GM19193 (cell line): ENCODE data around the gene KRTAP1-1.
"Not testable (repeated sequence)": the region's sequence is repeated elsewhere in the genome, so short reads cannot be mapped to it uniquely, and the experiment has no call there.

ENCODE experiments used
- POLR2A ChIP-seq: IDR thresholded peaks from 4 replicates; pipeline ENCODE4 v1.6.1; 2011; ENCODE audit not compliant: insufficient read depth, insufficient read length; ENCODE audit errors: extremely low read depth

The KRTAP1-1 gene

GRCh38 chr17:41057547-41057946 is 16.3 kb upstream of the KRTAP1-1 start:
- TF ChIP-seq POLR2A: no peak

- TF ChIP-seq POLR2A: not testable (repeated sequence)
Measured at GRCh38 chr17:41055130-41055529, 13.9 kb upstream of the KRTAP1-1 start, which contains the start of gene KRTAP2-2. KRTAP2-2 (minus strand) TSS chr17:41055230; CDS start chr17:41055211, 19 bp downstream.

- TF ChIP-seq POLR2A: no peak
Measured at GRCh38 chr17:41054025-41054424, 12.8 kb upstream of the KRTAP1-1 start.

- no peak for TF ChIP-seq POLR2A
Measured at GRCh38 chr17:41052566-41052965, 11.3 kb upstream of the KRTAP1-1 start.

GRCh38 chr17:41049110-41049509 is 7.9 kb upstream of the KRTAP1-1 start:
- no peak for TF ChIP-seq POLR2A

GRCh38 chr17:41048441-41048840 is 7.2 kb upstream of the KRTAP1-1 start:
- no peak for TF ChIP-seq POLR2A

- not testable (repeated sequence) for TF ChIP-seq POLR2A
Measured at GRCh38 chr17:41046735-41047465, 5.7 kb upstream of the KRTAP1-1 start, which contains the start of gene KRTAP2-1. KRTAP2-1 (minus strand) TSS chr17:41047316; CDS start chr17:41047267, 49 bp downstream.

- TF ChIP-seq POLR2A: no peak
Measured at GRCh38 chr17:41042953-41043352, 1.7 kb upstream of the KRTAP1-1 start.

GRCh38 chr17:41037853-41038350 is 3.3 kb downstream of the KRTAP1-1 start:
- TF ChIP-seq POLR2A: no peak

GRCh38 chr17:41034346-41034935 is 6.8 kb downstream of the KRTAP1-1 start, which contains the start of gene KRTAP1-3:
KRTAP1-3 (minus strand) TSS chr17:41034874; CDS start chr17:41034821, 53 bp downstream.
- TF ChIP-seq POLR2A: not testable (repeated sequence)

GRCh38 chr17:41029633-41030245 is 11.5 kb downstream of the KRTAP1-1 start, which contains the start of gene KRTAP1-4:
KRTAP1-4 (minus strand) TSS chr17:41030195; CDS start chr17:41030078, 117 bp downstream.
- TF ChIP-seq POLR2A: no peak

GRCh38 chr17:41026715-41027471 is 14.4 kb downstream of the KRTAP1-1 start, which contains the start of gene KRTAP1-5:
KRTAP1-5 (minus strand) TSS chr17:41027208; CDS start chr17:41027155, 53 bp downstream.
- TF ChIP-seq POLR2A: no peak

GRCh38 chr17:41024697-41025096 is 16.6 kb downstream of the KRTAP1-1 start:
- no peak for TF ChIP-seq POLR2A

- TF ChIP-seq POLR2A: no peak
Measured at GRCh38 chr17:41020336-41020735, 20.9 kb downstream of the KRTAP1-1 start.

GRCh38 chr17:41019415-41019814 is 21.8 kb downstream of the KRTAP1-1 start:
- TF ChIP-seq POLR2A: no peak

GRCh38 chr17:41018541-41018940 is 22.7 kb downstream of the KRTAP1-1 start:
- TF ChIP-seq POLR2A: no peak
